GM19240 (cell line): ENCODE measurements around the gene DOP1B.
"Not testable (repeated sequence)": the region's sequence is repeated elsewhere in the genome, so short reads cannot be mapped to it uniquely, and the experiment has no call there.

ENCODE experiments used
- DNase-seq: peaks from one replicate; pipeline ENCODE4 v3.0.0; 2011; ENCODE audit warnings: low spot score; ENCODE audit not compliant: insufficient read length

DOP1B gene

GRCh38 chr21:36134803-36135390, 21.7 kb upstream of the DOP1B start, which contains the start of gene CBR3:
TSS of gene CBR3 (plus strand) at chr21:36135079. CDS start at chr21:36135193, 114 bp downstream.
- no peak for DNase-seq

GRCh38 chr21:36135391-36136102, 21.1 kb upstream of the DOP1B start:
- DNase-seq: no peak

- DNase-seq: not testable (repeated sequence)
Measured at GRCh38 chr21:36139791-36140190, 16.8 kb upstream of the DOP1B start.

GRCh38 chr21:36141513-36141925, 15.1 kb upstream of the DOP1B start:
- no peak for DNase-seq

- DNase-seq: not testable (repeated sequence)
Measured at GRCh38 chr21:36144233-36144632, 12.4 kb upstream of the DOP1B start.

- no peak for DNase-seq
Measured at GRCh38 chr21:36145259-36145658, 11.4 kb upstream of the DOP1B start.

- DNase-seq: no peak
Measured at GRCh38 chr21:36147911-36148310, 8.7 kb upstream of the DOP1B start.

- no peak for DNase-seq
Measured at GRCh38 chr21:36148886-36149285, 7.7 kb upstream of the DOP1B start.

- DNase-seq: no peak
Measured at GRCh38 chr21:36149788-36150711, 6.6 kb upstream of the DOP1B start.

GRCh38 chr21:36155603-36156338, 853 bp upstream of the DOP1B start:
- no peak for DNase-seq

GRCh38 chr21:36156339-36156814, 247 bp upstream of the DOP1B start:
- DNase-seq: peak; percentile 92

GRCh38 chr21:36159356-36159921, 2.8 kb downstream of the DOP1B start:
- DNase-seq: no peak

- no peak for DNase-seq
Measured at GRCh38 chr21:36160850-36161178, 4.2 kb downstream of the DOP1B start.

- DNase-seq: no peak
Measured at GRCh38 chr21:36162631-36163030, 6.0 kb downstream of the DOP1B start.

- DNase-seq: no peak
Measured at GRCh38 chr21:36163750-36164741, 7.4 kb downstream of the DOP1B start.

- no peak for DNase-seq
Measured at GRCh38 chr21:36165356-36165755, 8.7 kb downstream of the DOP1B start.

- DNase-seq: no peak
Measured at GRCh38 chr21:36166705-36167104, 10.1 kb downstream of the DOP1B start.

- no peak for DNase-seq
Measured at GRCh38 chr21:36167541-36167940, 10.9 kb downstream of the DOP1B start.

- DNase-seq: no peak
Measured at GRCh38 chr21:36169470-36170128, 13.0 kb downstream of the DOP1B start.
